Measurements from ENCODE around the gene AJUBA.

DNA sequence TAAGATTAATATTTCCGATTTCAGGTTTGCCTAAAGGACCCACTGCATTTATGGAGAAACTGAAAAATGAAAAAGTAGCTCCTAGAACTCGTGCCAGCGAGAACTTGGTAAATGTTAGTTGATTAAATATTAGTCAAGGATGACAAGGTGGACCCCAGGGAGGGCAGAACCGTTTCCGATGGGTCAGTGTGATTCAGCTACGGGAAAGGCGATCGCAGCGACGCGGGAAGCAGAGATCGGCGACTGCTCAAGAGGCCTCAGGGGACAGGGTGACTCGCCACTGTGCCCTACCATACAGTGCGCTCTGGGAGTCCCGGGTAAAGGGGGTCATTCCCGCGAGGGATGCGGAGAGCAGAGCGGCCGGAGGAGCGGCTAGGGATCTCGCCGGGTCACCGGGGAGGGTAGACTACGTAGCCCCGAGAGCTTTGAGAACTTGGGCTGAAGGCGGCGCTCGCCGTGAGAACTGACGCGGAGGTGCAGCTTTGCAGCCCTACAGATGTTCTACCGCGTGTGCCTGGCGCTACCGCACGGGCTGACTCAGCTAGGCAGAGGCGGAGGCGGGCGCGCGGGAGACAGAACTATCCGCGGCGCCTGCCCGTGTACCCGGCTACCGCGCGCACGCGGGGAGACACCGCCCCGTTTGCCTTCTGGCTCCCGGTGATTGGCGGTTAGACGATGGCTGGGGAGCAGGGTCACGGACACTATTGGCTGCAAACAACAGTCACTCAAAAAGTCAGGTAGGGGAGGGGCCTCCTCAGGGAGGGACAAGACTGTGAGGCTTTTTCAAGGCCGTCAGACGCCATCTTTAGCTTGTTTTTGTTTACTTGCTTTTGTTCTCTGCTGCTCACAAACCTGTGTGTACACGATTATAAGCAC lies 24.4 kb upstream of the AJUBA start:
- peak; percentile 51; the same call in 1 of the 2 replicates for TF ChIP-seq NFRKB (IDR thresholded peaks at IDR 0.05)
- TF ChIP-seq SP1 (IDR thresholded peaks at IDR 0.05) = no peak
- no peak for TF ChIP-seq FOXA1 (IDR thresholded peaks at IDR 0.05)
- 0 out of 2 replicates have a peak, but pooled peaks have one; percentile 5 for TF ChIP-seq CTBP1 (IDR thresholded peaks at IDR 0.05; ENCODE audit: borderline replicate concordance)
- TF ChIP-seq PKNOX1 (IDR thresholded peaks at IDR 0.05) = peak; percentile 99
- TF ChIP-seq ELF4 (IDR thresholded peaks at IDR 0.05) = peak; percentile 52
- no peak for TF ChIP-seq HDGF (IDR thresholded peaks at IDR 0.05; ENCODE audit: borderline replicate concordance)
- TF ChIP-seq L3MBTL2 (conservative IDR thresholded peaks at IDR 0.05) = peak; percentile 91
- no peak for TF ChIP-seq FOXM1 (IDR thresholded peaks at IDR 0.05; ENCODE audit: borderline replicate concordance)
- peak; percentile 43; the same call in 1 of the 2 replicates for TF ChIP-seq TARDBP (IDR thresholded peaks at IDR 0.05)
- no peak for TF ChIP-seq ZNF384 (IDR thresholded peaks at IDR 0.05)
- TF ChIP-seq BHLHE40 (IDR thresholded peaks at IDR 0.05; ENCODE audit: borderline replicate concordance) = no peak

Data from HEK293T (cell line).